Measurements from ENCODE around the gene CLASP1.
A peak's percentile ranks its signal among the peaks of the same experiment; 100 is the strongest.
"Not testable (repeated sequence)": the region's sequence is repeated elsewhere in the genome, so short reads cannot be mapped to it uniquely, and the experiment has no call there.

The CLASP1 gene

GRCh38 chr2:121649149-121649595 lies at the start of gene CLASP1:
CLASP1 (minus strand) TSS chr2:121649462; CDS start chr2:121605895, 43,567 bp downstream.
- DNase-seq = peak in 35 of 56 donors; percentile 29 to 86 (median 74)

GRCh38 chr2:121698318-121698930 lies 49.2 kb upstream of the CLASP1 start:
- DNase-seq = no peak

GRCh38 chr2:121697108-121697631 lies 47.9 kb upstream of the CLASP1 start:
- DNase-seq = no peak

GRCh38 chr2:121696410-121696930 lies 47.2 kb upstream of the CLASP1 start:
- DNase-seq = no peak

GRCh38 chr2:121695171-121695451 lies 45.8 kb upstream of the CLASP1 start:
- no peak for DNase-seq

GRCh38 chr2:121694398-121695170 lies 45.3 kb upstream of the CLASP1 start:
- DNase-seq = no peak

GRCh38 chr2:121690572-121690971 lies 41.3 kb upstream of the CLASP1 start:
- DNase-seq = not testable (repeated sequence)

GRCh38 chr2:121690095-121690494 lies 40.8 kb upstream of the CLASP1 start:
- DNase-seq = no peak

- peak in 1 of 56 donors; percentile 23 for DNase-seq
Measured at GRCh38 chr2:121689356-121689755, 40.1 kb upstream of the CLASP1 start.

GRCh38 chr2:121688820-121689219 lies 39.6 kb upstream of the CLASP1 start:
- no peak for DNase-seq

- no peak for DNase-seq
Measured at GRCh38 chr2:121686902-121687301, 37.6 kb upstream of the CLASP1 start.

- DNase-seq = no peak
Measured at GRCh38 chr2:121686218-121686617, 37.0 kb upstream of the CLASP1 start.

GRCh38 chr2:121682396-121683298 lies 33.4 kb upstream of the CLASP1 start:
- no peak for DNase-seq

- DNase-seq = no peak
Measured at GRCh38 chr2:121677855-121678254, 28.6 kb upstream of the CLASP1 start.

- not testable (repeated sequence) for DNase-seq
Measured at GRCh38 chr2:121671621-121672020, 22.4 kb upstream of the CLASP1 start.

- no peak for DNase-seq
Measured at GRCh38 chr2:121670181-121670580, 20.9 kb upstream of the CLASP1 start.

GRCh38 chr2:121667618-121668017 lies 18.4 kb upstream of the CLASP1 start:
- no peak for DNase-seq

GRCh38 chr2:121666042-121666441 lies 16.8 kb upstream of the CLASP1 start:
- DNase-seq = no peak

- peak in 1 of 56 donors; percentile 4 for DNase-seq
Measured at GRCh38 chr2:121665504-121665903, 16.2 kb upstream of the CLASP1 start.

GRCh38 chr2:121664713-121665112 lies 15.5 kb upstream of the CLASP1 start:
- no peak for DNase-seq

- no peak for DNase-seq
Measured at GRCh38 chr2:121664086-121664485, 14.8 kb upstream of the CLASP1 start.

- DNase-seq = no peak
Measured at GRCh38 chr2:121663434-121663833, 14.2 kb upstream of the CLASP1 start.
